Endometrial microvascular endothelial cells (primary cell): ENCODE measurements around the gene PLAC9. TPM values are rescaled to one million over a fixed set of nuclear protein-coding genes. Genes with fewer than 3 reads are reported as not detected.
"Not testable (repeated sequence)": the region's sequence is repeated elsewhere in the genome, so short reads cannot be mapped to it uniquely, and the experiment has no call there.

Experiments
- in situ Hi-C: cut with HindIII; loops from 2 replicates; pipeline ENCODE4 v1.10.0; 2017; ENCODE audit warnings: low sequenced_read_pairs, low pct_unique_long_range_greater_than_20kb; ENCODE audit errors: inconsistent ontology term
- total RNA-seq: library from RNA; depleted of rRNA; stranded (reverse); fragments of >200 nt; gene quantifications from one replicate; pipeline ENCODE4 v1.2.3, GENCODE V29; 2015; ENCODE audit errors: inconsistent ontology term

Gene PLAC9, protein sequence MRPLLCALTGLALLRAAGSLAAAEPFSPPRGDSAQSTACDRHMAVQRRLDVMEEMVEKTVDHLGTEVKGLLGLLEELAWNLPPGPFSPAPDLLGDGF
- total RNA-seq = not detected

DNA sequence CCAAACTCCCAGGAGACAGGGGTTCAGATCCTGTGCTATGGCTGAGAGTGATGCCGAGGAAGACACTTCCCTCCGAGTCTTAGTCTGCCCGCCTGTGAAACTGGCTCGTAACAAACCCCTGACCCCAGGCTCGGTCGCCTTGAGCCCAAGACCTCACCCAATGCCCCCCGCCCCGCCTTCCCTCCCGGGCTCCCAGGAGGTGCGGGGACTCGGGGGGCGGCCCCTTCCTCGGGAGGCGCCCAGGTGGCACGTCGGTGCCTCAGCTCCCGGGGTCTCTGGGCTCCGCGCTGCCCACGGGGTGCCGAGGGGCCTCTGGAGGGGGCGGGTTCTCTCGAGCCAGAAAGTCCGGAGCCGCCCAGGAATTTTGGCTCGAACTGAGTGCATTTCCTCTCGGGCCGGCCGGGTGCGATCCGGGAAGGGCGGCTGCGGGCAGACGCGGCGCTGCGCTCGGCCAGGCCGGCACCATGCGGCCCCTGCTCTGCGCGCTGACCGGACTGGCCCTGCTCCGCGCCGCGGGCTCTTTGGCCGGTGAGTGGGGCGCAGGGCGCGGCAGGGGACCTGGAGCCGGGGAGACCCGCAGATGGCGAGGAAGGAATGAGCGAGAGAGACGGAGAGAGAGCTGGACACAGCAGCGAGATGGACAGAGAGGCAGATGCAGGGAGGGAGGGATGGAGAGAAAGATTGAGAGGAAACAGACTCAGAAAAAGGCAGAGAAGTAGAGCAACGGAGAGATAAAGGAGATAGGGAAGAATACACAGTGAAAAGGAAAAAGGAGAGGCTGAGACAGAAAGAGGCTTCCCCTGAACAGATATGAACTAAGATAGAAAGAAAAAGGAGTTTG lies at the start of gene PLAC9:
Gene PLAC9, plus strand, starts transcription at position 432 of the 841 bp plus-strand sequence. Its CDS starts 33 bp downstream, at position 465.
- in situ Hi-C loops = no loop called here

DNA sequence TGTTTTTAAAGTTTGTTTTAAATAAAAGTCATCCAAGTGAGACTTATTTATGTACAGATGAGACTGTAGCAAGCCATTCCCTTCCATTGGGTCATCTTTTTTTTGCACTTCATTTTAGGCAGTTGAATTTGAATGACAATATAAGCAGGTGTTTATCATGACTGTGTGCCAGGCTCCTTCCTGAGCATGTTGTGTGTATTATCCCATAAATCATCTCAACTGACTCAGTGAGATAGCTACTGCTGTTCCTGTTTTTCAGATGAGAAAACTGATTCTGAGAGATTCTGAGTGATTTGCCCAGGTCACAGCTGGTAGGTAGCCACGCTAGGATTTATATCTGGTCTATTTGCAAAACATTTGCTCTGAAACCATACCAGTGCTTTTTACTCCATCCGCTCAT lies 42.4 kb upstream of the PLAC9 start:
- in situ Hi-C loops = no loop called here

DNA sequence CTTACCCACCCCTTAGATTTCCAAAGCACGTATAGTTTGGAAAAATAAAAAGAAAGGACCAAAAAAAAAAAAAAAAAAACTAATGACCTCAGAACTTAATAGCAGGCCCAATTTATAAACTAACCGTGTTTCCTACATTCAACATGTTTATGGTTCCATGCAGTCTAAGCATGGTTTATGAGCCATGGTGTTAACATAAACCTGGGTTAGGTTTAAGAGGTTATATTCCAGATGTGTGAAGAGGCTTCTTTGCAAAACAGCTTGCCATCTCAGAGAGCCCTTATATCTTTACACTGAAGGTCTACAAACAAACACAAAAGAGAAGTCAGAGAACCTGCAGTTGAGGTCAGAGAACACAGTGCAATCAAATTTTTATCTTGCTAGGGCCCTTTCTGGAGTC lies 38.3 kb upstream of the PLAC9 start:
- in situ Hi-C loops = no loop called here

DNA sequence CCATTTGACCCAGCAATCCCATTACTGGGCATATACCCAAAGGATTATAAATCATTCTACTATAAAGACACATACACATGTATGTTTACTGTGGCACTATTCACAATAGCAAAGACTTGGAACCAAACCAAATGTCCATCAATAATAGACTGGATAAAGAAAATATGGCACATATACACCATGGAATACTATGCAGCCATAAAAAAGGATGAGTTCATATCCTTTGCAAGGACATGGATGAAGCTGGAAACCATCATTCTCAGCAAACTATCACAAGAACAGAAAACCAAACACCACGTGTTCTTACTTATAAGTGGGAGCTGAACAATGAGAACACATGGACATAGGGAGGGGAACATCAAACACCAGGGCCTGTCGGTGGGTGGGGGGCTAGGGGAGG lies 34.3 kb upstream of the PLAC9 start:
- in situ Hi-C loops = not testable (repeated sequence)

DNA sequence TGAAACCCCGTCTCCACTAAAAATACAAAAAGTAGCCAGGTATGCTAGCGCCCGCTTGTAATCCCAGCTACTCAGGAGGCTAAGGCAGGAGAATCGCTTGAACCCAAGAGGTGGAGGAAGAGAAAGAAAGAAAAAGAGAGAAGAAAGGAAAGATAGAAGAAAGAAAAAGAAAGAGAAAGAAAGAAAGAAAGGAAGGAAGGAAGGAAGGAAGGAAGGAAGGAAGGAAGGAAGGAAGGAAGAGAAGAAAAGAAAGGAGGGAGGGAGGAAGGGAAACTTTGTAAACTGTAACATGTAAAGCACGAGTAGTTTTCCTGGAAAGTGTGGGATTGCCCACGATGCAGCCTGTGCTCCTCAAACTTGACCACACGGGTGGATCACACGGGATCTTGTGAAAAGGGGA lies 33.2 kb upstream of the PLAC9 start:
- in situ Hi-C loops = not testable (repeated sequence)

DNA sequence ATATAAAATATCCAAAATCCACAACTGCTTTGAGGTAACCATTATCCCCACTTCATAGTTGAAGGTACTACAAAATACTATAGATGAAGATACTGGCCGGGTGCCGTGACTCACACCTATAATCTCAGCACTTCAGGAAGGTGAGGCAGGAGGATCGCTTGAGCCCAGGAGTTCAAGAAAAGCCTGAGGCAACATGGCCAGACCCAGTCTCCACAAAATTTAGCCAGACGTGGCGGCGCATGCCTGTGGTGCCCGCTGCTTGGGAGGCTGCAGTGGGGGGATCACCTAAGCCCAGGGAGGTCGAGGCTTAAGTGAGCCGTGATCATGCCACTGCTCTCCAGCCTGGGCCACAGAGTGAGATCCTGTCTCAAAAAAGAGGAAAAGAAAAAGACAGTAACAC lies 32.4 kb upstream of the PLAC9 start:
- in situ Hi-C loops = no loop called here

DNA sequence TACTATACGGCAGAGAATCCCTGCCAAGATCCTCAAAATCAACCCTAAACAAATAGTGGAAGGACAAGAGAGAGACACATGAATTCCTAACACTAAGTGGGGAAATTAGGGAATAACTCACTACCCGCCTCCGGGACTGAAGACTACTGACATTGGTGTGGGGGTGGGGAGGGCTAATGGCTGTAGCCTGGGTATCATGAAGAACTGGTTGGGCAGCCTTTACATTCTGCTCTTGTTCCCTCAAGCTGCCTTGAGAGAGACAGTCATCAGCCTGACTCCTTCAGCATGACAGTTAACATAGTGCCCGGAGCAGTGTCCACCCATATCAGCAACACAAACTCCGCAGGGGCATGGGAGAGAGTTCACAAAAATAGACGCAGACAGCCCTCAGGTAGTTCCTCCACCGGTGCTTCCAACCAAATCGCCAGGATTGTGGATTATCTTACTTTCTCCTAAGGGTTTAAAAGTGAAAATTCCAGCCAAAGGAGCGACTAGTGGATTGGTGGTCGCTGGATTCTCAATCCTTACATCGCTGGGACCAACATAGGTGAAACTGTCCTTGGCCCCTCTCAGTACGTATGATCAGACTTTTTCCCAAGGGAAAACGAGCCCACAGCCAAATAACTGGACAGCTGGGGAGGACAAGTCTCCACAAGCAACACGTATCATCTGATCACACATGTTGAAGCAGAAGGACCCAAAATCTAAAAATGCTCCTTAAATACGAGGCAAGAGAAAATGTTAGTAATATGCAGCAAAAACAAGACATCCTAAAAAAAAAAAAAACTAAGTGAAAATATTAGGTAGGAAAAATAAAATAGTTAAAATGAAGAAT lies 31.5 kb upstream of the PLAC9 start:
- in situ Hi-C loops = no loop called here

DNA sequence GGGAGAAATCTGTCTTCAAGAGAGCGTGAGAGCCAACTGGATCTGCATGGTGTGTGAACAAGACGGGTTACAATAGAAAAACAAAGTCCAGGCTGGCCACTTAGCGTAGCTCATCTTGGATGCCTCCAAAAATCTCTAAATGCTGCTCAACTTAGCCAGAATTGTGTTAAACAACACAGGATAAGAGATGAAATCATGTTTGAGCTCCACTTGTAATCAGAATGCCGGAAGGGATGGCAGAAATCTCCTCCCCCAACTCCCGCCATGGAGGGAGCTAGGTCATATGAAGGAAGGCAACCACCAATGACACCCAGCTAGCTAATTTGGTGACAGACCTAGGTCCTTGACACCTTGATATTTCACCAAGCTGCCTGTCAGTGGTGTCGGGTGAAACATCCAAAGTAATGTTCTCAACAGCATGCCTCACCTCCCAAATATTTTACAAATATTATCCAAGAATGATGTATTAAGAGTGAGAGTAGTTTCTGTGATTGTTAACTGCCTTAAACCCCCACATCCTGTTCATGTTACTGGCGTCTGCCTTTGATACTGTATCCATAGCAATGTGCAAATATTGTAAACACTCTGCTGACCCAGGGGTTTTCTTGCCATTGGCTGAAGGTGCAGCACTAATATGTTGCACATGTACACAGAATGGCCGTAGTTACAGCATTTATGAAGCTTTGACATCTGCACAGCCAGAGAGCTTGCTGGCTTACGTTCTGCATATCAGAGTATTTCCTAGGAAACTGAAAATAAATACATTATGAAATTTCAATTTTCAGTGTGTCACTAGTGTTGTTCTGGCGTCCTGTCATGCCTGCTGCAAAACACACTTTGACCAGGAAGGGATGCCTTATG lies 28.2 kb upstream of the PLAC9 start:
- in situ Hi-C loops = no loop called here

DNA sequence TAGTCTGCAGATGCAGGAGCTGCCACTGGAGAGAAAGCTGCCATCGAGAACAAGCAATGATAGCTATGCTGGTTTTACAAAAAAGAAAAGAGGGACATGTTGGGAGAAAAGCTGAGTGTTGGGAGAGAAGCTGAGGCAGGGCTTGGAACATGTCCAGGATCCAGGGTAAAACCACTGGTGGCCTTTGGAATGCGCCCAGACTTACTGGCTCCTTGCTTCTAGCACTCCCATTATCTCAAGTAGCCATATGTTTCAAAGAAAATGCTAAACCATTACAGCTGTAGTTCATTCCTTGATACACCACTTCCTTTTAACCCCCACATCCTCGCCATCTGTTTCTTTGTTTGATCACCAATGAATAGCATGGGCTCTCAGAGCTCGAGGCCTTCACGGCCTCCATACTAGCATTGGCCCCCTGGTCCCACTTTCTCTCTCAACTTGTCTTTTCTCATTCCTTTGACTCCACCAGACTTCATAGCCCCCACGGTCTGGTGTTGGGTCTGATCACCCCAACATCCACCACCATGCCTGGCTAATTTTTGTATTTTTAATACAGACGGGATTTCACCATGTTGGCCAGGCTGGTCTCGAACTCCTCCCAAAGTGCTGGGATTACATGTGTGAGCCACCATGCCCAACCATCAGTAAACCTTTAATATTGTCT lies 23.8 kb upstream of the PLAC9 start:
- in situ Hi-C loops = no loop called here

DNA sequence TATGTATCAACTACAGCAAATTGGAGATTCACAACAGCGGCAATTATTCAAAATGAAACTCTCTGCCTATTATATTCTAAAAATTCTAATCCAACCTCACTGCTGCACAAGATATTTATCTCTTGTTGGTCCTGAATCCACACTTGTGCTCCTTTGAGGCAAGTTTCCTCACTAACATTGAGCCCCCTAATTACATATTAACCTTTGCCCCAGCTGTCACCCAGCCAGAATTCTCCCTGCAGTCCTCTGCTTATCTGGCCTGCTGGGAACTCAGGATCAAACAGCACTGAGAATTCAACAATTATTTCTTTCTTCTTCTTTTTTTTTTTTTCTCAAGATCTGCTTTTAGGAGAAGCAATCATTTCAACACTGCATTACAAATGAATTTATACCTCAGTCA lies 21.5 kb upstream of the PLAC9 start:
- in situ Hi-C loops = no loop called here

DNA sequence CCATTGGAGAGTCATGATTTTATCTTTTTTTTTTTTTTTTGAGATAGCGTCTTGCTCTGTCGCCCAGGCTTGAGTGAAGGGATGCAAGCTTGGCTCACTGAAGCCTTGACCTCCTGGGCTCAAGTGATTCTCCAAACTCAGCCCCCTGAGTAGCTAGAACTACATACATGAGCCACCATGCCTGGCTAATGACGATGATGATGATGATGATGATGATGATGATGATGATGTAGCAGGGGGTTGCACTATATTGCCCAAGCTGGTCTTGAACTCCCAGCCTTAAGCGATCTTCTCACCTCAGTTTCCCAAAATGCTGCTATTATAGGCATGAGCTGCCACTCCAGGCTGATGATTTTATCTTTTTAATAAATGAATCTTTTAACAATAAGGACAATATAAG lies 13.9 kb upstream of the PLAC9 start:
- in situ Hi-C loops = no loop called here

DNA sequence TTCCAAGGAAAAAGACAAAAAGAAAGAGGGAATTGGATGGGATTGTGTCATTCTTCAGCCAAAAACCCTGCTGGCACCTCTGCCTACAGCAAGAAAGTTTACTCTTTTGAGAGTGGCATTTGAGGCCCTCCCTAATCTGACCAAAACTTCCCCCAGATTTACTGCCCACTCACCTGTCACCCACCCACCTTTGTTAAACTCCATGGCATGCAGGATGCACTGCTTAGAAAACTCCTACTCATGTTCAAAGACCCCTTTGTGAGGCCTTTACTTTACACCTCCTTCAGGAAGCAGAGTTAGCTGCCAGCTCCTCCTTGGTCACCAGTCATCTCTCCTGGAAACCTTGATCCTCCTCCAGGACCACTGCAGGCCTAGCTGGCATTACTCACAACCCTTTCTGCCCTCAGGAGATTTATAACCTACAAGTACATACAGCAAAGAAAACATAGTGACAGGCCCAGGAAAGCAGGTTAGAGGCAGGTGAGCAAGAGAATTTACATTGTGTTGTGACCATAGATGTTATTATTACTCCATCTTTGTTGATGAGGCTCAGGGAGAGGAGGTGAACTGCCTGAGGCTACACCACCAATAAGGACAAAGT lies 10.3 kb upstream of the PLAC9 start:
- in situ Hi-C loops = no loop called here

DNA sequence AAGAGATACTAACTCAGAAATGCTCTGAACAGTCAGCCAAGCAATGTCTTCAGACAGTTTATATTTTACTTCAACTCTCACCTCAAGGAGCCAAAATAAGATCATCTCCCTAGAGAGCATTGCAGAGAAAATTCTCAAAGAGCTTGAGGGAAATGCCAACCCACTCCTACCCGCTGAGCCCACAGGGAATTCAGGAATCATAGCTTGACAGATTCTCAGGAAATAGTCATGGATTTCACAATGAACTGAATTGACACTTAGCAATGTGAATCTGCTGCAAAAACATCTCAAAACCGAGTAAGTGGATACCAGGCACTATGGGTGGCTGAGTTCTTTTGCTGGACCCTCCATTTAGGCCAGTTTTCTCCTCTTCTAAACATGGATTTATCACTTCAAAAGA lies 9.8 kb upstream of the PLAC9 start:
- in situ Hi-C loops = no loop called here

DNA sequence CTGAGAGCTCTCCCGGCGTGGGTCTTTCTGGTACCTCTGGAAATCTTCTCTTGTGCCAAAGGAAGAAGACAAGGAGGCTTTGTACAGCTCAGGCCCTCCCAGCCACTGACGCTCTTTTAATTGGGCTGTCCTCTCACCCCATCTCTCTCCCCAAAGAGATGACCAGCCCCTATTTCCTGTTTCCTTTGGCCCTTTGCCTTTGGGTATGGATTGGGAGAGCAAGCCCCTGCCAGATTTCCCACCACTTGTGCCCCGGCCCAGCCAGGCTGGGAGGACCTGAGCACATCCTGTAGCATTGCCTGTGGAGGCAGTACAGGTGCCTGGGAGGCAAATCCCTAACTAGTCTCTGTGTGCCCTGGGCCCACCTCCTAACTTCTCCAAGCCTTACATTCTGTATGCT lies 5.7 kb upstream of the PLAC9 start:
- in situ Hi-C loops = no loop called here

DNA sequence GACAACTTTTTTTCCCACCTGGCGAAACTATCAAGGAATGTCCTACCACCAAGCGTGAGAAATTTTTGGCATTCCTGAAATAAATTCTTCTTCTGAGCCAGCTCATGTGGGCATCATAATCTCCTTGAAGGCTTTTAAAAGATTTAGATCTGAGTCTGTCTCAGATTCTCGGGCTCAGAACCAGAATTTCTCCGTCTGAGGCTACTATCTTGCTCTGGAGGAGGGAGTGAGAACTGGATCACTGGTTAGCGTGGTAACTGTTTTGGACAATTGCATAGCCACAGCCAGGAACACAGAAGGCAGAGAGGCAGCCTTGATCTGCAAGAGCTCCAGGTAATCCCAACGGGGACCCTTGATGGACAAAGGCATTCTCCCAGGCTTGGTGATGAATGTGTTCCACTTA lies 1.0 kb upstream of the PLAC9 start:
- in situ Hi-C loops = no loop called here

DNA sequence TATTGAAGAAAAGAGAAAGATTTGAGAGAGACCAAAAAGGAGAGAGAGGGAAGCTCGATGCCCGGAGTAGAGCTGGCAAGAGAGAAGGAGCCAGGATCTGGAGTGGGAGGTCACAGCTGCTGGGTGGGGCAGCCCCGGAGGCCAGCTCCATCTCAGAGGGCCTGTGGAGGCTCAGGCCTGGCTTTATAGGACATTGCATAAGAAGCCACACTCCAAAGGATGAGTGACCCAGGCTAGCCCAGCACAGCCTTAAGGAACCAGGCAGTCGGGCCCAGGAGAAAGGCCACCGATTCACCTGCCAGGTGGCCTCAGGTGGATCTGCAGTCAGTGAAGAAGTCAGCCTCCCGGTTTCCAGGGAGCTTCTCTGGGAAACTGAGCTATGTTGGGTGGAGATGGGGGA lies 676 bp downstream of the PLAC9 start:
- in situ Hi-C loops = no loop called here

DNA sequence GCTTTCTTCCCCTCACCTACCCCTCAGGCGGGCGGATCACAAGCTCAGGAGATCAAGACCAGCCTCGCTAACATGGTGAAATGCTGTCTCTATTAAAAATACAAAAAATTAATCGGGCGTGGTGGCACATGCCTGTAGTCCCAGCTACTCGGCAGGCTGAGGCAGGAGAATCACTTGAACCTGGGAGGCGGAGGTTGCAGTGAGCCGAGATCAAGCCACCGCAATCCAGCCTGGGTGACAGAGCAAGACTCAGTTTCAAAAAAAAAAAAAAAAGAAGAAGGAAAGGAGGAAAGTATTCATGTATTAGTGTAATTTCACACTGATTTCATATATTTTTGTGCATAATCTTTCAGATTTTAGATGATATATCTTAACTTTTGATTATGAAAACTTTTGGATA lies 1.2 kb downstream of the PLAC9 start:
- in situ Hi-C loops = not testable (repeated sequence)

DNA sequence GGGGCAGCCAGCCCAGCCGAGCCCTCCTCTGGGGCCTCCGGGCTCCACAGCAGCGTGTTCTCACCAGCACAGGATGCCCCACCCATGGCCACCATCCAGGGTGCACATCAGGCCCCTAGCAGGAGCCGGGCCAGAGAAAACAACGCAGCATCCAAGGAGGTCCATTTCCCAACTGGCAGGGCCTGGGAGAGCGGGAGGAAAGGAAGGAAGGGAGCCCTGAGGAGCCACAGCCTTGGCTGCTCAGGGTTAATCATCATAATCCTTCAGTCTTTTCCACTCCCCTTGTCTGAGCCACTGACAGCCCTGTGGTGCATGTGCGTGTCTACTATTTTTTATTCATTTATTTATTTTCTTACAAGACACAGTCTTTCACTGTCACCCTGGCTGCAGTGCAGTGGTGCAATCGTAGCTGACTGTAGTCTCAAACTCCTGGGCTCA lies 3.6 kb downstream of the PLAC9 start:
- in situ Hi-C loops = no loop called here
